Activated B cell treated with CpG ODN at 0.5 μM for 24 hours (primary cell): ENCODE data around the gene TTC33. TPM values are rescaled to one million over a fixed set of nuclear protein-coding genes. Genes with fewer than 3 reads are reported as not detected.

Source experiments
- ATAC-seq: fragments of 200-7000 bp; cut with Tn5 transposase; one replicate; pipeline ENCODE4 v1.10.0; 2021; ENCODE audit warnings: low read depth, mild to moderate bottlenecking, moderate library complexity
- CTCF ChIA-PET: fragments of 350-600 bp; sonication (Branson Sonifier 250); formaldehyde crosslinking; loops from one replicate; lab custom pipeline; 2021; ENCODE audit warnings: antibody characterized with exemption; lab: Charles Lee
- POLR2A ChIA-PET: fragments of 350-600 bp; sonication (Branson Sonifier 250); formaldehyde crosslinking; loops from one replicate; lab custom pipeline; 2021; ENCODE audit warnings: antibody characterized with exemption; lab: Charles Lee
- DNase-seq: peaks from one replicate; pipeline ENCODE4 v3.0.0; 2022
- H3K27ac Mint-ChIP-seq: one replicate; pipeline ENCODE4 v1.8.0; 2020; ENCODE audit warnings: mixed read lengths
- H3K27me3 Mint-ChIP-seq: one replicate; pipeline ENCODE4 v1.8.0; 2021; ENCODE audit warnings: mixed read lengths
- H3K36me3 Mint-ChIP-seq: one replicate; pipeline ENCODE4 v1.8.0; 2021; ENCODE audit warnings: low read depth, mixed read lengths
- H3K4me1 Mint-ChIP-seq: one replicate; pipeline ENCODE4 v1.8.0; 2021; ENCODE audit warnings: mixed read lengths
- H3K4me3 Mint-ChIP-seq: one replicate; pipeline ENCODE4 v1.8.0; 2020; ENCODE audit warnings: mild to moderate bottlenecking, mixed read lengths
- H3K9me3 Mint-ChIP-seq: one replicate; pipeline ENCODE4 v1.8.0; 2020; ENCODE audit warnings: mixed read lengths
- intact Hi-C: fragments of 100-400 bp; cut with micrococcal nuclease; formaldehyde crosslinking; loops from one replicate; pipeline ENCODE4 v1.15.1; 2024
- total RNA-seq: library from RNA; stranded (reverse); gene quantifications from 2 replicates; pipeline ENCODE4 v1.2.3, GENCODE V29; 2022
- TF ChIP-seq, protein P1 (sequence below): fragments of 200-600 bp; IDR thresholded peaks from one replicate; pipeline ENCODE4 v1.8.0; 2022; ENCODE audit warnings: antibody characterized with exemption, mild to moderate bottlenecking

The TTC33 gene
- total RNA-seq, 1 donor from 2014 or later = 9.2 TPM

DNA sequence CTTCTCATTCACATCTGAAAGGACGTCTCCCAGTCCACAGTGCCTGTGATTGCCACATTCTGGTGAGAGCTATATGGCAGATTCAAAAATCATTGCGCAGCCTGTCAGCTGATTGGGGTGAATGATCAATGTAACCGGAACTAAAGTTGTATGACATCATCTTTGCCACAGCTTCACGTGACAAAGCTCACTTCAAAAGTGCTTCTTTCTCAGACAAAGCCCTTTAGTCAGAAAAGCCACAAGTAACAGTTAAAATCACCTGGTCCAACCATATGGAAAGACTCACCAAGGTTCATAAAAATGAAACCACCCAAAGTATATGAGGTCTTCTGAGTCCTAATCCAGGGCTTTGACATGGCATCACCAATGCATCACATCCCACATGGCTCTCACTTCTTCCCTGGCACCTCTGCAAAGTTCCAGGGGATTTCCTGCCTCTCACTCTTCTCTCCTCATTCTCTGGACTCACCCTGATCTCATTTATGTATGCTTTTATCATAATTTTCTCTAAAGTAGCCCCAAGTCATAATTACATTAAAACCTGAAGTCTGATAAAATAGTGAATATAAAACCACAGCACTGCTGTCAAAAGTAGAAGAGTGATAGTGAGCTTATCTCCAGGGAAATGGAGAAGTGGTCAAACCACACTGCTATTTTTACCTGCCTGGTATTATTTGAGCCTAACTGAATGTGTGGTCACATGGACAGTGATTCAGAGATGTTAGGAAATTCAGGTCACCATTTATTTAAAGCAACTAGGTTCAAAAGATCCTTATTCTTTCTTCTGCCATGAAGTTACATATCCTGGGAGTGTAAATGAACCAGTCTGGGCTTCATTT is 269.1 kb downstream of the TTC33 start:
- Mint-ChIP-seq H3K36me3 (no peaks in the 10 kb centered on the region), H3K27ac (peak overlapping the region; percentile 87), H3K27me3 (no peaks in the 10 kb centered on the region), H3K4me3 (peak overlapping the region; percentile 64), H3K9me3 (no peaks in the 10 kb centered on the region), H3K4me1 (peaks cover 82% of the 10 kb centered on the region)
- peak; percentile 38 for ATAC-seq
- intact Hi-C loops = loop anchor here (1.0 to 10.0 kb wide), 10 partner anchors 49 to 1412 kb away; partner anchors contain the start of genes RICTOR and TTC33
- no peak for DNase-seq
- POLR2A ChIA-PET = interaction anchor here (0.6 to 2.8 kb wide), 10 partner anchors 13 to 260 kb away, joined by 3 to 32 read pairs (median 3); partner anchors contain the start of gene PTGER4
- CTCF ChIA-PET = interaction anchor here (1.0 to 1.4 kb wide), 2 partner anchors 11 to 200 kb away, joined by 3 to 4 read pairs; no protein-coding TSS in a partner anchor
- TF ChIP-seq, protein P1, sequence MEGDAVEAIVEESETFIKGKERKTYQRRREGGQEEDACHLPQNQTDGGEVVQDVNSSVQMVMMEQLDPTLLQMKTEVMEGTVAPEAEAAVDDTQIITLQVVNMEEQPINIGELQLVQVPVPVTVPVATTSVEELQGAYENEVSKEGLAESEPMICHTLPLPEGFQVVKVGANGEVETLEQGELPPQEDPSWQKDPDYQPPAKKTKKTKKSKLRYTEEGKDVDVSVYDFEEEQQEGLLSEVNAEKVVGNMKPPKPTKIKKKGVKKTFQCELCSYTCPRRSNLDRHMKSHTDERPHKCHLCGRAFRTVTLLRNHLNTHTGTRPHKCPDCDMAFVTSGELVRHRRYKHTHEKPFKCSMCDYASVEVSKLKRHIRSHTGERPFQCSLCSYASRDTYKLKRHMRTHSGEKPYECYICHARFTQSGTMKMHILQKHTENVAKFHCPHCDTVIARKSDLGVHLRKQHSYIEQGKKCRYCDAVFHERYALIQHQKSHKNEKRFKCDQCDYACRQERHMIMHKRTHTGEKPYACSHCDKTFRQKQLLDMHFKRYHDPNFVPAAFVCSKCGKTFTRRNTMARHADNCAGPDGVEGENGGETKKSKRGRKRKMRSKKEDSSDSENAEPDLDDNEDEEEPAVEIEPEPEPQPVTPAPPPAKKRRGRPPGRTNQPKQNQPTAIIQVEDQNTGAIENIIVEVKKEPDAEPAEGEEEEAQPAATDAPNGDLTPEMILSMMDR = no peak

DNA sequence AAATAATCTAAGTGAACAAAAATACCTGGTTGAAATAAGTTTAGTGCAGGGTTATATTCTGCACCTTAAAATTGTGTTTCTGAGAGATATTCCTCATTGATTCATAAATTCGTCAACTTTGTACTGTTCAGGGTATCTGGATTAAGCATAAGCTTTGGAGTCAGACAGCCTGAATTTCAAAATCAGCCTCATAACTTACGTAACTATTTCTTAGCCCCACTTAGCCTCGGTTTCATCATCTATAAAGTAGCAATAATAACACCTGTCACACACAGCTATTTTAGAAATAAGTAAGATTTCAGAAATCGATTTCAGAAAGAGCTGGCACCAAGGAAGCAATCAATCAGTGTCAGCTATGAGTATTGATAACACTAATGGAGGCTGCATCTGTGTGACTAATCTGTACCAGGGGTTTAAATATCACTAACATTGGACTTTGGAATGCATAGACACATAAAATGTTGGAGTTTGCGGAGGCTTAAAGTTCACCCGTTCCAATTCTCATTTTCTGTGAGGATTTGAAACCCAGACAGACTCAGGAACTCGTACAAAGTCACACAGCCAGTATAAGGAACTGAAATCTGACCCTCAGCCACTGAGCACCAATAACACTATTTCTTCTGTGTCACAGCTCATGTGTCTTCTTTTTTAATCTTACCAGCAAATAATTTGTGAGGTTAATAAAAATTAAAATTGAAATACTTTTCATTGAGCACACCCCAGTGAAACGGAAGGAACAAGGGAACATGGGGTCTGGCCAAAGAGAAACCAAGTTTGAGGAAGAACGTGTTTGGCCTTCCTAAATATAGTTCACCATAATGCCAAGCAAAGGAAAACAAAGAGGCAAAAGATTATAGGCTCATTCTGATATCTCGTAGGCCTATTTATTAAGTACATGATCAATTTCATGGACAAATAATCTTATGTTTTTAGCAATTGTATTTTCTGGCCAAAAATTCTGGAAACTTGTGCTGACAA is 270.5 kb downstream of the TTC33 start:
- Mint-ChIP-seq H3K4me3 (peak overlapping the region; percentile 62), H3K9me3 (no peaks in the 10 kb centered on the region), H3K36me3 (no peaks in the 10 kb centered on the region), H3K27ac (peak overlapping the region; percentile 87), H3K27me3 (no peaks in the 10 kb centered on the region), H3K4me1 (peaks cover 70% of the 10 kb centered on the region)
- ChIA-PET POLR2A (interaction anchor here (0.5 to 2.8 kb wide), 5 partner anchors 12 to 196 kb away, joined by 3 to 32 read pairs (median 11); partner anchors contain the start of gene PTGER4), CTCF (interaction anchor here (0.7 to 1.4 kb wide), 6 partner anchors 12 to 204 kb away, joined by 3 to 5 read pairs (median 3); no protein-coding TSS in a partner anchor)
- DNase-seq (no peak), ATAC-seq (peak; percentile 55)
- intact Hi-C loops = loop anchor here (1.0 to 10.0 kb wide), 4 partner anchors 194 to 1411 kb away; partner anchors contain the start of genes PTGER4 and RICTOR
- TF ChIP-seq, protein P1 = no peak

DNA sequence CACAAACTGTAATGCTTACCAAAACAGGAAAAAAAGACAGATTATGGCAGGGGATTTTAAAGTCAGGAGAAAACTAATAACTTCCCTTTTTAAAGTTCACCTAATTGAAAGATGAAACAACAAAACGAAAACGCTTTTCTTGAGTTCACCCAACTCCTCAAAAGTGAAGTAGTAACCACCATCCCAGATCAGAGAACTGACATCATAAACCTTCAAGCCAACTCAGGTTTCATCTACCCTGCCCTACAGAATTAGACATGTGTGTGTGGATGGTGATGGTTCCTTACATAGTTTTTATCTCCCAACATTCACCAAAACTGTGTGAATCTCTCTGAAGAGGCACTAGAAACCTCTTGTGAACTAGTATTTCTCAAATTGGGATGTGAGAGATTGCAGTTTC is 271.3 kb downstream of the TTC33 start:
- ATAC-seq (peak; percentile 35), DNase-seq (no peak)
- CTCF ChIA-PET = interaction anchor here (0.7 kb wide), 1 partner anchor 74 kb away, joined by 3 read pairs; no protein-coding TSS in a partner anchor
- H3K4me3 Mint-ChIP-seq = peak overlapping the region; percentile 62
- TF ChIP-seq, protein P1 = no peak
- POLR2A ChIA-PET = interaction anchor here (0.5 to 2.8 kb wide), 3 partner anchors 47 to 196 kb away, joined by 11 to 32 read pairs (median 13); partner anchors contain the start of gene PTGER4
- intact Hi-C loops = loop anchor here (10.0 kb wide), 1 partner anchor 1410 kb away; the partner anchor contains the start of gene RICTOR
- H3K27me3 Mint-ChIP-seq = no peaks in the 10 kb centered on the region
- H3K36me3 Mint-ChIP-seq = no peaks in the 10 kb centered on the region
- peak overlapping the region; percentile 87 for H3K27ac Mint-ChIP-seq
- H3K9me3 Mint-ChIP-seq = no peaks in the 10 kb centered on the region
- H3K4me1 Mint-ChIP-seq = peaks cover 67% of the 10 kb centered on the region

GRCh38 chr5:40483316-40483715 is 272.4 kb downstream of the TTC33 start:
- Mint-ChIP-seq H3K27ac (peak overlapping the region; percentile 87), H3K27me3 (no peaks in the 10 kb centered on the region), H3K4me3 (no peak overlapping the region), H3K4me1 (peaks cover 55% of the 10 kb centered on the region), H3K36me3 (no peaks in the 10 kb centered on the region), H3K9me3 (no peaks in the 10 kb centered on the region)
- ATAC-seq (no peak), DNase-seq (no peak)
- ChIA-PET CTCF (no interaction called here), POLR2A (no interaction called here)
- intact Hi-C loops = loop anchor here (10.0 kb wide), 1 partner anchor 1409 kb away; the partner anchor contains the start of gene RICTOR
- TF ChIP-seq, protein P1 = no peak
